ENCODE data around the gene PLSCR4.

Gene PLSCR4

GRCh38 chr3:146156095-146156494 is 94.8 kb downstream of the PLSCR4 start:
- H3K4me3 ChIP-seq (ENCODE audit: low read depth, low read length), result no peak overlapping the region
- no peak for TF ChIP-seq CTCF (IDR thresholded peaks at IDR 0.05; ENCODE audit: borderline replicate concordance, insufficient read depth, low read depth, low read length)

GRCh38 chr3:146154995-146155394 is 95.9 kb downstream of the PLSCR4 start:
- H3K4me3 ChIP-seq (ENCODE audit: low read depth, low read length), result no peak overlapping the region
- no peak for TF ChIP-seq CTCF (IDR thresholded peaks at IDR 0.05; ENCODE audit: borderline replicate concordance, insufficient read depth, low read depth, low read length)

- no peak for TF ChIP-seq CTCF (IDR thresholded peaks at IDR 0.05; ENCODE audit: borderline replicate concordance, insufficient read depth, low read depth, low read length)
- H3K4me3 ChIP-seq (ENCODE audit: low read depth, low read length), result no peak overlapping the region
These were observed 96.6 kb downstream of the PLSCR4 start for GRCh38 chr3:146154316-146154715.

- TF ChIP-seq CTCF (IDR thresholded peaks at IDR 0.05; ENCODE audit: borderline replicate concordance, insufficient read depth, low read depth, low read length), result no peak
- no peak overlapping the region for H3K4me3 ChIP-seq (ENCODE audit: low read depth, low read length)
These were observed 97.5 kb downstream of the PLSCR4 start for GRCh38 chr3:146153429-146153828.

- H3K4me3 ChIP-seq (ENCODE audit: low read depth, low read length), result no peak overlapping the region
These were observed 98.1 kb downstream of the PLSCR4 start for GRCh38 chr3:146152834-146153233.

GRCh38 chr3:146148468-146148931 is 102.4 kb downstream of the PLSCR4 start:
- no peak for TF ChIP-seq CTCF (IDR thresholded peaks at IDR 0.05; ENCODE audit: borderline replicate concordance, insufficient read depth, low read depth, low read length)
- no peak overlapping the region for H3K4me3 ChIP-seq (ENCODE audit: low read depth, low read length)

More at GRCh38 chr3:146152834-146153233, 98.1 kb downstream of the PLSCR4 start:
- no peak for TF ChIP-seq CTCF (IDR thresholded peaks at IDR 0.05; ENCODE audit: borderline replicate concordance, insufficient read depth, low read depth, low read length)

- H3K4me3 ChIP-seq (ENCODE audit: low read depth, low read length), result no peak overlapping the region
- no peak for TF ChIP-seq CTCF (IDR thresholded peaks at IDR 0.05; ENCODE audit: borderline replicate concordance, insufficient read depth, low read depth, low read length)
These were observed 105.3 kb downstream of the PLSCR4 start for GRCh38 chr3:146145642-146146041.

All from GM12875 (cell line).